Middle frontal gyrus (tissue), 1 donor: Measurements from ENCODE around the gene ATP23.
A peak's percentile ranks its signal among the peaks of the same experiment; 100 is the strongest.

Experiments used
- DNase-seq: peaks from one replicate; pipeline ENCODE4 v3.0.0-alpha.2; 2015; ENCODE audit warnings: low spot score; ENCODE audit errors: extremely low spot score

Gene ATP23

GRCh38 chr12:57983146-57983857, 41.9 kb downstream of the ATP23 start:
- peak; percentile 22 for DNase-seq

GRCh38 chr12:57983858-57984505, 42.6 kb downstream of the ATP23 start:
- DNase-seq = no peak

DNA sequence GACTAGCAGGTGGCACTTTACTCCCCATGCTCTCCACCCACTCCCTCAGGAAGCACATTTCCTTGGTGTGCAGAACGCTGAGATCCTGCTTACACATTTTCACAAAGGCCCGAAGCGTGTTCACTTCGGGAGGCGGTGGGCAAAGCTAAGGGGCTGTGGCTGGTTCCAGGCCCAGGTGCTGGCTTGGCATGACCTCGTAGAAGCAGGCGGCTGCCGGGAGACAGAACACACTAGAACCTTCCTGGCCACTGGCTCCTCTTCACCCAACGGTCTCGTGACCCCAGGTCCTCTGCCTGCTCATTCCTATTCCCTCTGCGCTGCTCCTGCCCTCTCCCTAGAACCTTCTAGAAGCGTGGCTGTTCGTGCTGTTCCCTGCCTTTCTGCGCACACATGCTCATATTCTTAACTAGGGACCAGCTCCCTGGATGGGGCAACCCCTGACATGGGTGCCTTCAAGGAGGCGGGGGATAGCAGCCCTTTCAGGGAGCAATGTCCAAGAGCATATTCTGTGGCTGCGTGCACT, 43.3 kb downstream of the ATP23 start:
- DNase-seq = no peak

GRCh38 chr12:57985685-57986084, 44.3 kb downstream of the ATP23 start:
- no peak for DNase-seq

DNA sequence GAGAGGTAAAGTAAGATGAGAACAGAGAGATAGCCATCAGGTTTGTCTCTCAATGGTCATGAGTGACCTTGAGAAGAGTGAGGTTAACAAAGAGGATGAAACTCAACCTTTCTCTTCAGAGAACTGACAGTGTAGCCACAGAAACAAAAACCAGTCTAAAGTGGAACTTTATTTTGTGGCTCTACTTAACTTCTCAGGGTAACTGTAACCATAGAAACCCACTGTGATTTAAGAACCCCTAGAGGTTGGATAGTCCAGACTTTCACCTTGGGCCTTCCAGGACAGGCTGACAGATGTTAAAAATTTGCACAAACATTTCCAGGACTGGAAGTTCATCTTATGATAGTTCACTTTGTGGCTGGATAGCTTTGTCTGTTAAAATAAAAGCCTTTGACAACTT, 48.5 kb downstream of the ATP23 start:
- DNase-seq = no peak

DNA sequence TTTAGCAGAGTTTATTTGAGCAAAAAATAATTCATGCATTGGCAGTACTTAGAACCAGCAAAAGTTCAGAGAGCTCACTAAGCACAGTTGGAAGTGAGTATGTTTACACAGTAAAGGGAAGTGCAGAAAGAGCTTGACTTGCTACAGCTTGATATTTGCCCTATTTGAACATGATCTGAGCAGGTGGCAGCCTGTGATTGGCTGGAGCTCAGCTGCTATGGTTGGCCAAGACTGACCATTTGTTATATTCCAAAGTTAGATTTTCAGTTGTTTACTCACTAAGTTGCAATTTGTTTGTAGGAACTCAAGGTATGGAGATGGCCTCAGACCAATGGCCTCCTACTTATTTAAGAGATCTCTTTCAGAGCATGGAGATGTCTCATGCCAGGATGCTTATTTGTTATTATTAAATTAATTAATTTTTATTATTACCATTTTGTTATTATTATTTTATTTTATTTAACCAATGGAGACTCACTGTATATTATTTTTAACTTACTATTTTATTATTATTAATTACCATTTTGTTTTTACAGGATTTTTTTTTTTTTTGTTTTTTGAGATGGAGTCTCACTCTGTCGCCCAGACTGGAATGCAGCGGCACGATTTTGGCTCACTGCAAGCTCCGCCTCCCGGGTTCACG, 49.0 kb downstream of the ATP23 start:
- no peak for DNase-seq

DNA sequence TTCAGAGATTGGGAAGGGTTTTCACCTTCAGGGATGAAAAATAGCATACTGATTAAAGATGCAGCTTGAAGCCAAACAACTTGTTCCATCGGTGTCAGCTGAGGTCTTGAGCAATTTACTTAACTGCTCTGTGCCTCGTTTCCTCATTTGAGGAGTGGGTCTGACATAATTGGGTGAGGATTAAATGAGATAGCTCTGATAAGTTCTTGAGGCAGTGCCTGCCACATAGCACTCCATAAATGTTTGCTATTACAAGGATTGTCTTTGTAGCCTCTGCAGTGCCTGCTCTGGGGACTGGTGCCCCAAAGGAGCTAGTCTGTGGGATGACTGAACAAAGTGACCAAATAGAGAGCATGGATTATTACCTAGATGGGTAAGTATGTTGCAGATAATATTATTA, 50.6 kb downstream of the ATP23 start:
- DNase-seq = no peak

GRCh38 chr12:57993030-57993429, 51.7 kb downstream of the ATP23 start:
- no peak for DNase-seq

- no peak for DNase-seq
Observed at GRCh38 chr12:57993834-57994233, 52.5 kb downstream of the ATP23 start.

DNA sequence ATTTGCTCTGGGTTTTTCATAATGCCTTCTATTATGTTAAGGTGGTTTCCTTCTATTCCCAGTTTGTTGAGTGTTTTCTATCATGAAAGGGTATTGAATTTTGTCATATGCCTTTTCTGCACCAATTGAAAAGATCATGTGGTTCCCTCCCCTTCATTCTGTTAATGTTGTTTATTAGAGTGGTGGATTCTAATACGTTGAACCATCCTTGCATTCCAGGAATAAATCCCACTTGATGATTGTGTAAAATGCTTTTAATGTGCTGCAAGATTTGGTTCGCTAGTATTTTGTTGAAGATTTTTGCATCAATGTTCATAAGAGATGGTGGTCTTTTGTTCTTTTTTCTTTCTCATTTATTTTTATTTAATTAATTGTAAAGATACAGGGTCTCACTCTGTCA, 55.2 kb downstream of the ATP23 start:
- DNase-seq = no peak

DNA sequence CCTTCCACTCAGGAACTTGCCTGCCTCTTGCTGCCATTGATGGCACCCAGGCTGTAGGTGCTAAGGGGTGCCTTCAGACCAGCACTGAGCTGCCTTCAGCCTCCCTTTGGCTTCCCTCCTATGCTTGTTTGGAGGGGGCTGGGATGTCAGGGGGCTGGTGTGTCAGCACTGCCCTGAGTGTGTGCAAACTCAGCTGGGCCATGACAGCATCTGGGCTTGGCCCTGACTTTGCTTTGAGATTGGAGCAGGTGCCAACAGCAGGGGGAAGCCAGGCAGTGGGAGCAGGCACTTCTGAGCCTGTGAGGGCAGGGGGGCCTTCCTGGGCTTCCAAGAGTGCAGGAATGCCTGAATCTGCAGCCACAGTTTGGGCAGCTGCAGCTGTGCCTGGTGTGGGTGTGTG, 56.9 kb downstream of the ATP23 start:
- no peak for DNase-seq

DNA sequence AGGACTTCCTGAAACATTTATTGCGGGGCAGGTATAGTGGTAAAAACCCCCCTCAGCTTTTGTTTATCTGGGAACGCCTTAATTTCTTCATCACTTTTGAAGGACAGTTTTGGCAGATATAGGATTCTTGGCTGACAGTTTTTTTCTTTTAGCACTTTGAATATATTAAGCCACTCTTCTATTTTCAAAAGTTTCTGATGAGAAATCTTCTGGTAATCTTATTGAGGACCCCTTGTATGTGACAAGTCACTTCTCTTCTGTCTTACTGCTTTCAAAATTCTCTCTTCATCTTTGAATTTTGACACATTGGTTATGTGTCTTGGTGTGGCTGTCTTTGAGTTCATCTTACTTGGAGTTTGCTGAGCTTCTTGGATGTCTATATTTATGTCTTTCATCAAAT, 59.1 kb downstream of the ATP23 start:
- DNase-seq = no peak

DNA sequence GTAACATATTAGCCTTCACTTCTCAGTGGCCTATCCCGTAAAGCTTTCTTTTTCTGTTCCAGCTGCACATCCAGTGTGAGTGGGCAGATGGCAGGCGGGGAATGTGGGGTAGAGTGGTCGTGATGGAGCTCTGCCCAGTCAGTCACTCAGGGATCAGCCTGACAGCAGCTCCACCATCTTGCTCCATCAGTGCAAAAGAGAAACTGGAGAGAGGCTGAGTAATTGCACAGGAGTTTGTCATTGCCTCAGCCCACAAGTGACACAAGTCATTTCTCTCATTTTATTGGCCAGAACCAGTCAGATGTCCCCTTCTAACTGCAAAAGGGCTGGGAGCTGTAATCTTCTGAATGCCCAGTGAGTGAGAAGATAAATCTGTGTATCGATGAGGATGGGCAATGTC, 66.5 kb downstream of the ATP23 start:
- no peak for DNase-seq

GRCh38 chr12:58008634-58009033, 67.3 kb downstream of the ATP23 start:
- no peak for DNase-seq
